Naive B cell (primary cell): Measurements from ENCODE around the gene GRM4. TPM values are rescaled to one million over a fixed set of nuclear protein-coding genes. Genes with fewer than 3 reads are reported as not detected.

Source experiments
- ATAC-seq, 2 donors: fragments of 150-1000 bp; cut with Tn5 transposase; 2 replicates each; pipeline ENCODE4 v1.10.0; 2021; ENCODE audit warnings: low read depth in 2 of 2, mild to moderate bottlenecking in 2 of 2, moderate library complexity in 2 of 2
- DNase-seq: peaks from one replicate; pipeline ENCODE4 v3.0.0; 2022
- H3K27ac Mint-ChIP-seq, 6 donors: one replicate each; pipeline ENCODE4 v1.8.0; 2020 to 2022; ENCODE audit warnings: mild to moderate bottlenecking in 6 of 6, mixed read lengths in 6 of 6, moderate library complexity in 5 of 6, inconsistent platforms in 2 of 6
- H3K27me3 Mint-ChIP-seq, 3 donors: one replicate each; pipeline ENCODE4 v1.8.0; 2021 to 2022; ENCODE audit warnings: mixed read lengths in 3 of 3, mild to moderate bottlenecking in 1 of 3
- H3K36me3 Mint-ChIP-seq, 2 donors: one replicate each; pipeline ENCODE4 v1.8.0; 2020 to 2022; ENCODE audit warnings: mixed read lengths in 2 of 2, inconsistent platforms in 1 of 2, mild to moderate bottlenecking in 1 of 2
- H3K4me1 Mint-ChIP-seq, 3 donors: one replicate each; pipeline ENCODE4 v1.8.0; 2020 to 2022; ENCODE audit warnings: mixed read lengths in 3 of 3, inconsistent platforms in 1 of 3, mild to moderate bottlenecking in 1 of 3, moderate library complexity in 1 of 3
- H3K4me3 Mint-ChIP-seq, 8 donors: one replicate each; pipeline ENCODE4 v1.8.0; 2020 to 2022; ENCODE audit warnings: mild to moderate bottlenecking in 8 of 8, mixed read lengths in 8 of 8, moderate library complexity in 8 of 8, inconsistent platforms in 2 of 8
- H3K9me3 Mint-ChIP-seq, 7 donors: one replicate each; pipeline ENCODE4 v1.8.0; 2020 to 2022; ENCODE audit warnings: mixed read lengths in 7 of 7, mild to moderate bottlenecking in 5 of 7, inconsistent platforms in 2 of 7, moderate library complexity in 1 of 7
- polyA plus RNA-seq, 6 donors: library from polyadenylated mRNA; unstranded; fragments of 300-500 nt; fragmentation: Illumina TruSeq; gene quantifications; one replicate each; pipeline ENCODE4 v1.2.3, GENCODE V29; 2021; ENCODE audit warnings: low read depth in 6 of 6

The GRM4 gene
- polyA plus RNA-seq, 6 donors from 2014 or later = not detected

GRCh38 chr6:34143884-34144580 lies 1.9 kb downstream of the GRM4 start:
- no peak overlapping the region for H3K27ac Mint-ChIP-seq
- H3K4me3 Mint-ChIP-seq = peak overlapping the region; percentile 64 to 83 (median 72)
- H3K4me1 Mint-ChIP-seq = peaks cover 23 to 38% (median 34%) of the 10 kb centered on the region in 3 donors
- ATAC-seq = peak; percentile 73
- H3K36me3 Mint-ChIP-seq = peaks cover 0 to 9% of the 10 kb centered on the region in 2 donors
- peaks cover 39 to 85% (median 65%) of the 10 kb centered on the region in 3 donors for H3K27me3 Mint-ChIP-seq
- DNase-seq = peak; percentile 40
- H3K9me3 Mint-ChIP-seq = no peaks in the 10 kb centered on the region

GRCh38 chr6:34143196-34143883 lies 2.5 kb downstream of the GRM4 start:
- H3K27me3 Mint-ChIP-seq = peaks cover 39 to 85% (median 67%) of the 10 kb centered on the region in 3 donors

GRCh38 chr6:34142061-34142998 lies 3.6 kb downstream of the GRM4 start:
- Mint-ChIP-seq H3K36me3 (peaks cover 0 to 9% of the 10 kb centered on the region in 2 donors), H3K4me1 (peaks cover 23 to 33% (median 29%) of the 10 kb centered on the region in 3 donors), H3K9me3 (no peaks in the 10 kb centered on the region), H3K27ac (peak overlapping the region in 1 of 6 donors; percentile 47), H3K4me3 (peak overlapping the region in 6 of 8 donors; percentile 15 to 78 (median 38)), H3K27me3 (peaks cover 34 to 90% (median 71%) of the 10 kb centered on the region in 3 donors)
- DNase-seq (no peak), ATAC-seq (no peak)

More at GRCh38 chr6:34143196-34143883, 2.5 kb downstream of the GRM4 start:
- peaks cover 0 to 9% of the 10 kb centered on the region in 2 donors for H3K36me3 Mint-ChIP-seq
- no peaks in the 10 kb centered on the region for H3K9me3 Mint-ChIP-seq
- no peak overlapping the region for H3K27ac Mint-ChIP-seq
- H3K4me3 Mint-ChIP-seq = peak overlapping the region in 7 of 8 donors; percentile 64 to 83 (median 76)
- H3K4me1 Mint-ChIP-seq = peaks cover 23 to 36% (median 33%) of the 10 kb centered on the region in 3 donors
- ATAC-seq (no peak), DNase-seq (no peak)

GRCh38 chr6:34140075-34140474 lies 5.8 kb downstream of the GRM4 start:
- Mint-ChIP-seq H3K27ac (no peak overlapping the region), H3K36me3 (peaks cover 6 to 9% of the 10 kb centered on the region in 2 donors), H3K4me3 (no peak overlapping the region), H3K4me1 (peaks cover 17 to 22% (median 19%) of the 10 kb centered on the region in 3 donors), H3K27me3 (peaks cover 40 to 95% (median 78%) of the 10 kb centered on the region in 3 donors), H3K9me3 (no peaks in the 10 kb centered on the region)
- ATAC-seq (no peak), DNase-seq (no peak)

GRCh38 chr6:34138914-34139510 lies 6.9 kb downstream of the GRM4 start:
- no peak for DNase-seq
- no peak for ATAC-seq
- Mint-ChIP-seq H3K4me3 (no peak overlapping the region), H3K27ac (no peak overlapping the region), H3K27me3 (peaks cover 46 to 98% (median 87%) of the 10 kb centered on the region in 3 donors), H3K4me1 (peaks cover 13 to 20% (median 17%) of the 10 kb centered on the region in 3 donors), H3K9me3 (no peaks in the 10 kb centered on the region), H3K36me3 (peaks cover 6 to 9% of the 10 kb centered on the region in 2 donors)

GRCh38 chr6:34138191-34138590 lies 7.7 kb downstream of the GRM4 start:
- H3K9me3 Mint-ChIP-seq = no peaks in the 10 kb centered on the region
- no peak for ATAC-seq
- H3K27ac Mint-ChIP-seq = no peak overlapping the region
- H3K27me3 Mint-ChIP-seq = peaks cover 51 to 94% (median 91%) of the 10 kb centered on the region in 3 donors
- H3K36me3 Mint-ChIP-seq = peaks cover 6 to 9% of the 10 kb centered on the region in 2 donors
- H3K4me1 Mint-ChIP-seq = peaks cover 5 to 14% (median 10%) of the 10 kb centered on the region in 3 donors
- H3K4me3 Mint-ChIP-seq = no peak overlapping the region
- no peak for DNase-seq

GRCh38 chr6:34135541-34135940 lies 10.3 kb downstream of the GRM4 start:
- Mint-ChIP-seq H3K27ac (no peak overlapping the region), H3K27me3 (peaks cover 46 to 92% (median 92%) of the 10 kb centered on the region in 3 donors), H3K4me3 (no peak overlapping the region)

GRCh38 chr6:34132486-34133185 lies 13.3 kb downstream of the GRM4 start:
- DNase-seq (no peak), ATAC-seq (no peak)
- Mint-ChIP-seq H3K4me3 (no peak overlapping the region), H3K9me3 (peaks cover 0 to 3% (median 0%) of the 10 kb centered on the region in 7 donors), H3K4me1 (peaks cover 0 to 9% (median 5%) of the 10 kb centered on the region in 3 donors), H3K27ac (no peak overlapping the region), H3K27me3 (peaks cover 41 to 89% (median 80%) of the 10 kb centered on the region in 3 donors), H3K36me3 (peaks cover 10 to 14% of the 10 kb centered on the region in 2 donors)

More at GRCh38 chr6:34135541-34135940, 10.3 kb downstream of the GRM4 start:
- Mint-ChIP-seq H3K4me1 (peaks cover 4 to 12% (median 9%) of the 10 kb centered on the region in 3 donors), H3K9me3 (peaks cover 0 to 3% (median 0%) of the 10 kb centered on the region in 7 donors), H3K36me3 (peaks cover 10 to 24% of the 10 kb centered on the region in 2 donors)
- no peak for ATAC-seq
- DNase-seq = no peak

GRCh38 chr6:34131326-34132290 lies 14.3 kb downstream of the GRM4 start:
- Mint-ChIP-seq H3K4me3 (no peak overlapping the region), H3K9me3 (peaks cover 0 to 3% (median 0%) of the 10 kb centered on the region in 7 donors), H3K4me1 (peaks cover 0 to 9% (median 5%) of the 10 kb centered on the region in 3 donors), H3K27me3 (peaks cover 47 to 91% (median 80%) of the 10 kb centered on the region in 3 donors), H3K36me3 (peaks cover 10 to 14% of the 10 kb centered on the region in 2 donors), H3K27ac (no peak overlapping the region)
- DNase-seq = no peak
- no peak for ATAC-seq

GRCh38 chr6:34130862-34131261 lies 15.0 kb downstream of the GRM4 start:
- ATAC-seq (no peak), DNase-seq (no peak)
- Mint-ChIP-seq H3K36me3 (peaks cover 10 to 14% of the 10 kb centered on the region in 2 donors), H3K4me3 (no peak overlapping the region), H3K4me1 (peaks cover 0 to 9% (median 5%) of the 10 kb centered on the region in 3 donors), H3K9me3 (peaks cover 0 to 3% (median 0%) of the 10 kb centered on the region in 7 donors), H3K27ac (no peak overlapping the region), H3K27me3 (peaks cover 46 to 87% (median 74%) of the 10 kb centered on the region in 3 donors)

GRCh38 chr6:34129753-34130152 lies 16.1 kb downstream of the GRM4 start:
- Mint-ChIP-seq H3K4me1 (peaks cover 0 to 9% (median 5%) of the 10 kb centered on the region in 3 donors), H3K4me3 (no peak overlapping the region), H3K27me3 (peaks cover 40 to 84% (median 65%) of the 10 kb centered on the region in 3 donors), H3K27ac (no peak overlapping the region), H3K36me3 (peaks cover 4 to 14% of the 10 kb centered on the region in 2 donors), H3K9me3 (peaks cover 0 to 3% (median 0%) of the 10 kb centered on the region in 7 donors)
- ATAC-seq (no peak), DNase-seq (no peak)
